Panc1 (cell line): ENCODE results near the gene TMEM109. TPM values are rescaled to one million over a fixed set of nuclear protein-coding genes. Genes with fewer than 3 reads are reported as not detected.

Experiments used
- ATAC-seq: fragments of 200-7000 bp; cut with Tn5 transposase; 2 replicates; pipeline ENCODE4 v1.9.1; 2020; ENCODE audit warnings: mild to moderate bottlenecking, moderate library complexity
- BruUV-seq: library from RNA; stranded (reverse); fragments of 400-500 nt; replicated peaks from 2 replicates; lab custom pipeline; 2021; lab: Mats Ljungman, UMichigan
- CTCF ChIA-PET: fragments of 300-600 bp; sonication (Branson Sonifier 250); formaldehyde crosslinking; loops from one replicate; lab custom pipeline; 2022; ENCODE audit warnings: antibody characterized with exemption; lab: Charles Lee
- POLR2A ChIA-PET: fragments of 300-600 bp; sonication (Branson Sonifier 250); formaldehyde crosslinking; loops from one replicate; lab custom pipeline; 2022; ENCODE audit warnings: antibody characterized with exemption; lab: Charles Lee
- DNase-seq: peaks from one replicate; pipeline ENCODE4 v3.0.0-alpha.2; 2010; ENCODE audit warnings: low read depth, low spot score
- H3K27ac ChIP-seq: 2 replicates; pipeline ENCODE4 v1.5.1; 2011; ENCODE audit warnings: mild to moderate bottlenecking, low read length, inconsistent platforms
- H3K27me3 ChIP-seq: fragments of 200-500 bp; sonication (Bioruptor generic); 2 replicates; pipeline ENCODE4 v1.6.0; 2014; ENCODE audit warnings: low read length, inconsistent platforms; ENCODE audit not compliant: control insufficient read depth, insufficient read depth
- H3K36me3 ChIP-seq: fragments of 200-500 bp; sonication (Bioruptor generic); 2 replicates; pipeline ENCODE4 v1.5.1; 2014; ENCODE audit warnings: inconsistent platforms, mild to moderate bottlenecking, low read length, moderate library complexity; ENCODE audit not compliant: control insufficient read depth, insufficient read depth
- H3K4me1 ChIP-seq: 2 replicates; pipeline ENCODE4 v1.5.1; 2011; ENCODE audit warnings: inconsistent platforms, mild to moderate bottlenecking, low read length, moderate library complexity; ENCODE audit not compliant: control insufficient read depth, insufficient read depth
- H3K4me3 ChIP-seq, 2 experiments: 2 replicates each; pipeline ENCODE4 v1.5.1; 2011 to 2012; ENCODE audit warnings: low read depth in 2 of 2, low read length in 2 of 2, mild to moderate bottlenecking in 2 of 2, inconsistent platforms in 1 of 2, moderate library complexity in 1 of 2
- H3K9me3 ChIP-seq: fragments of 200-500 bp; sonication (Bioruptor generic); 2 replicates; pipeline ENCODE4 v1.5.1; 2014; ENCODE audit warnings: low read depth, mild to moderate bottlenecking, inconsistent platforms, low read length, moderate library complexity; ENCODE audit not compliant: control insufficient read depth, insufficient read depth
- CTCF ChIP-seq: fragments of 450-650 bp; IDR thresholded peaks from 2 replicates; pipeline ENCODE4 v1.5.1; 2017; ENCODE audit warnings: mild to moderate bottlenecking
- POLR2AphosphoS5 ChIP-seq: IDR thresholded peaks from 2 replicates; pipeline ENCODE4 v1.6.1; 2012; ENCODE audit warnings: mild to moderate bottlenecking, low read depth, low read length, moderate library complexity
- REST ChIP-seq, 2 experiments: IDR thresholded peaks; 2 replicates each; pipeline ENCODE4 v1.6.1; 2011 to 2012; ENCODE audit warnings: low read depth in 2 of 2, control low read depth in 1 of 2, low read length in 1 of 2, mild to moderate bottlenecking in 1 of 2, moderate library complexity in 1 of 2; ENCODE audit not compliant: insufficient read depth in 1 of 2
- SIN3A ChIP-seq: IDR thresholded peaks from 2 replicates; pipeline ENCODE4 v1.6.1; 2012; ENCODE audit warnings: low read depth, mild to moderate bottlenecking, low read length, moderate library complexity, borderline replicate concordance; ENCODE audit not compliant: insufficient read depth
- TCF7L2 ChIP-seq: IDR thresholded peaks from 2 replicates; pipeline ENCODE4 v1.6.1; 2011; ENCODE audit warnings: mild to moderate bottlenecking, low read depth, low read length, inconsistent platforms
- in situ Hi-C: cut with HindIII; loops from 2 replicates; pipeline ENCODE4 v1.10.0; 2016; ENCODE audit warnings: low sequenced_read_pairs, low pct_unique_long_range_greater_than_20kb
- intact Hi-C: fragments of 100-400 bp; cut with micrococcal nuclease; formaldehyde crosslinking; loops from one replicate; pipeline ENCODE4 v1.10.0; 2022; ENCODE audit not compliant: unreplicated experiment
- total RNA-seq: library from RNA; stranded (reverse); gene quantifications from one replicate; pipeline ENCODE4 v1.2.1, GENCODE V29; 2021; ENCODE audit not compliant: unreplicated experiment

TMEM109 gene
- total RNA-seq, 1 experiment from 2014 or later: 91.8 TPM

GRCh38 chr11:60935676-60936442, 21.9 kb downstream of the TMEM109 start:
- ChIA-PET POLR2A (interaction anchor here (0.6 kb wide), 1 partner anchor 176 kb away, joined by 3 read pairs; no protein-coding TSS in a partner anchor), CTCF (no interaction called here)
- intact Hi-C loops (no loop called here), in situ Hi-C loops (no loop called here)
- H3K4me1 ChIP-seq: no peaks in the 10 kb centered on the region
- BruUV-seq: no TSS peak
- ATAC-seq (0 out of 2 replicates have a peak, but pooled peaks have one; percentile 20), DNase-seq (no peak)
- no peaks in the 10 kb centered on the region for H3K27me3 ChIP-seq
- H3K4me3 ChIP-seq: no peak overlapping the region
- H3K9me3 ChIP-seq: no peaks in the 10 kb centered on the region
- no peaks in the 10 kb centered on the region for H3K36me3 ChIP-seq
- no peak overlapping the region for H3K27ac ChIP-seq
- no peak for TF ChIP-seq TCF7L2
- no peak for TF ChIP-seq CTCF
- no peak for TF ChIP-seq POLR2AphosphoS5
- TF ChIP-seq REST (IDR thresholded peaks at IDR 0.05; ENCODE audit: insufficient read depth in 1 of 2, low read depth in 2 of 2, low read length in 1 of 2): no peak
- TF ChIP-seq SIN3A: no peak

- no peak for DNase-seq
- intact Hi-C loops (no loop called here), in situ Hi-C loops (no loop called here)
- ChIA-PET CTCF (no interaction called here), POLR2A (interaction anchor here (0.6 kb wide), 1 partner anchor 176 kb away, joined by 3 read pairs; no protein-coding TSS in a partner anchor)
- 0 out of 2 replicates have a peak, but pooled peaks have one; percentile 4 for ATAC-seq
- no peak overlapping the region for H3K27ac ChIP-seq
- H3K4me3 ChIP-seq: no peak overlapping the region
- no peaks in the 10 kb centered on the region for H3K9me3 ChIP-seq
- H3K4me1 ChIP-seq: no peaks in the 10 kb centered on the region
- TSS peak; percentile 78 for BruUV-seq
- TF ChIP-seq REST (IDR thresholded peaks at IDR 0.05; ENCODE audit: insufficient read depth in 1 of 2, low read depth in 2 of 2, low read length in 1 of 2) (no peak), POLR2AphosphoS5 (no peak), SIN3A (no peak), CTCF (no peak), TCF7L2 (no peak)
- H3K27me3 ChIP-seq: no peaks in the 10 kb centered on the region
- H3K36me3 ChIP-seq: no peaks in the 10 kb centered on the region
Measured at GRCh38 chr11:60936467-60937143, 22.6 kb downstream of the TMEM109 start.
